Renal pelvis (tissue), 4 donors: ENCODE results near the gene BCL2. TPM values are rescaled to one million over a fixed set of nuclear protein-coding genes. Genes with fewer than 3 reads are reported as not detected.
A peak's percentile ranks its signal among the peaks of the same experiment; 100 is the strongest.

ENCODE experiments used
- DNase-seq: peaks from one replicate; pipeline ENCODE4 v3.0.0-alpha.2; 2013
- polyA plus RNA-seq, 3 donors: library from polyadenylated mRNA; unstranded; fragments of 120-200 nt; gene quantifications; one replicate each; pipeline ENCODE4 v1.2.1, GENCODE V29; 2013; ENCODE audit not compliant: insufficient read length in 3 of 3

BCL2 gene
- polyA plus RNA-seq, 3 donors: 19.8 to 26.3 (median 24.1) TPM

DNA sequence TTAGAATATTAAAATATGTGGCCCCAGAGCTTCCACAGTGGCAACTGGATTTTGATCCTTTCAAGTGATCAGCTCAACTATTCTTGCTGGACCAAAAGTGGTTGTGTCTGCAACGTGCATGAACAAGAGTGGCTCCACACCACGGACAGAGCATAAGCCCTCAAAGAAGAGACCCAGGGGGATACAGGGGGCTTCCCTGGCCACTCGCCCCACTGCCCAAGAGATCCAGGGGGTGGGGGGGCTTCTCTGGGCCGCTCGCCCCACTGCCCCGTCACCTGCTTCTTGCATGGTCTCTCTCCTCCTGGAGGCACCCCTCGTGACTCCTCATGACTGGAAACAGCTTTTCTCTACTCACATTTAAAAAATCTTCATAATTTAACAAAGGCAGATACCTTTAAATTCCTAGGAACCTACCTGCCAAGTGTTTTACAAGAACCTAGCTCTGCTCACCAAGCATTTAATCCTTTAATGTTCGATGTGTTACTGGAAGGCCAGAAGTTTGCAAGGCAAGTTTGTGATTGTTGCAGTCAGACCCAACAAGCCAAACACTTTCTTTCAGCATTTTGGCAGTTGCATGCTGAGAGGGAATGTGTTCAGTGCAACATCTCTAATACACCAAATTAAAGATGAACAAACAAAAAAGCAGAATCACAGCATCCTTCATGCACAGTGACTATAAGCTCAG lies 174.3 kb downstream of the BCL2 start:
- no peak for DNase-seq

DNA sequence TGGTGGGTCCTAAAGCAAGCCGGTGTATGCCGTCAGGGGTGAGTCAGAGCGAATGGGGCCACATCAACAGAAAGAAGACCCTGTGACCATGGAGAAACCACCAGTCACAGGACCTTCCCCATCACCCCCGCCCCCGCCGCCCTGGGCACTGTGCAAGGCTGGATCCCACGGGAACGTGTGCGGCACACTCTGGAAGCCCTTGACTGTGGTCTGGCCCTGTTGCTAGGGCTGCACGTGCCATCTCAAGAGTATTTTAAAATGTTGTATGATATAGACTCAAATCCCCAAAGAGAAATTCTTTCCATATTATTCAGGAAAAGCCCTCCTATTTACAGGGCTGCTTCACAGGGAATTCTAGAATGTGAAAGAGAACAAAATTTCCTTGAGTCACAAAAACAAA lies 174.8 kb downstream of the BCL2 start:
- DNase-seq: no peak

DNA sequence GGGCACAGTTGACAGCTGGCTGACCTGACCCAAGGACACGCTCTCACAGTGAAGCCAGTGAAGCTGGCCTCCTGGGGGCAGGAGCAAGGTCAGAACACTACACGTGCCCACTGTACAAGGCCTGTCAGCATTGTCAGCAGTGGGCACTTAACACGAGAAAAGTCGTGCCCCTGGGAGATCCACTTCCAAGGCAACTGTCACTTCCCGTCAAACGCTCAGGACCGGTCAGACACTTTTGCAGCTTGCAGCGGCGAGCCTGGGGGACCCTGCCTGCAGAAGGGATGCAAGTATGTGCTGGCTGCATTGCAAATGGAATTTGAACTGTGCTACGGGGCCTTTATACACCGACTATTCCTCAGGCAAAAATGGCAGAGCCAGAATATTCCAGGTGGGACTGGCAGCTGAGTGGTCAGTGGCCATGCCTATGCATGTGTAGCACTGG lies 176.2 kb downstream of the BCL2 start:
- DNase-seq: no peak

DNA sequence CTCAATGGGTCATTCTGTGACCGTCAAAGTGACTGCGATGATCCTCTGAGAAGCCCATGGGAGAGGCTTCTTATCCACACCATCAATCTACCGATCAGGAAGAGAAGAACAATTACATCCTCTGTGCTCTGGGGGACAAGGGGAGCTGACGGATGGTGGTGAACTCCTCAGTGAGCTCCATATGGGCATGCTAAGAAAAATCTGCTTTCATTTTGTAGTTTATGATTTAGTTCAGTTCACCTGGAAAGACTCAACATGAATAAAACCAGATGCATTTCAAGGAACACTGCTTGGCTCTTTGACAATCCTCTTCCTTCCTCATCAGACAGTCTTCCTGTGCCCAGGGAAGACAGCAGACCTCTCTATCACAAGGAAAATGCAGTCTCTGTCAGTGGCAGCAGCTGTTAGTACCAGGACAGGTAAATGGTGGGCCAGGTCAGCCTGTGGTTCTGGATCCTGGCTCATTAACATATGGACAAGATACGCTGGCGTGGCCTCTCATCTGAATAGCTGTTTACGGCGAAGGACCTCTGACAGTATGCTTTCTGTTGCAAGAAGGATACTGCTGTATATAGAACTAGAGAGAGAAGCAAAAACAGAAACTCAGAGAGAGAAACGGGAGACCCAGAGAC lies 176.9 kb downstream of the BCL2 start:
- no peak for DNase-seq

DNA sequence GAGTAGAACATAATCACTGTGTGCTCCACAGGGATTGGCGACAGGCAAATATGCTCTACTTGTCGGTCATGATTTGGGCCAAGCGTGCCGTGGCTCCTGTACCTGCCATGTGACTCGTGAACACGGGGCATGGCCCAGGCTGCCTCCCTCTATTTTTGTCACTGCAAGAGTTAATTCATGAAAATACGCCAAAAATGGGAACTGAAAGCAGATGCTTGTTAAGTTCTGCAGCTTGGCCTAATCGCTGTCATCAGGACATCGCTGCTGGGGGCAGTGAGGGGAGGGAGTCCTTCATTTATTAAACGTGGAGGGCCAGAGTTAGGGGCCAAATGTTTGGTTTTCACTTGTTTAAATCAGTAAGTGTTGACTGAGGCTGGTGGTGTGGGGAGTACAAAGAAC lies 177.8 kb downstream of the BCL2 start:
- no peak for DNase-seq

DNA sequence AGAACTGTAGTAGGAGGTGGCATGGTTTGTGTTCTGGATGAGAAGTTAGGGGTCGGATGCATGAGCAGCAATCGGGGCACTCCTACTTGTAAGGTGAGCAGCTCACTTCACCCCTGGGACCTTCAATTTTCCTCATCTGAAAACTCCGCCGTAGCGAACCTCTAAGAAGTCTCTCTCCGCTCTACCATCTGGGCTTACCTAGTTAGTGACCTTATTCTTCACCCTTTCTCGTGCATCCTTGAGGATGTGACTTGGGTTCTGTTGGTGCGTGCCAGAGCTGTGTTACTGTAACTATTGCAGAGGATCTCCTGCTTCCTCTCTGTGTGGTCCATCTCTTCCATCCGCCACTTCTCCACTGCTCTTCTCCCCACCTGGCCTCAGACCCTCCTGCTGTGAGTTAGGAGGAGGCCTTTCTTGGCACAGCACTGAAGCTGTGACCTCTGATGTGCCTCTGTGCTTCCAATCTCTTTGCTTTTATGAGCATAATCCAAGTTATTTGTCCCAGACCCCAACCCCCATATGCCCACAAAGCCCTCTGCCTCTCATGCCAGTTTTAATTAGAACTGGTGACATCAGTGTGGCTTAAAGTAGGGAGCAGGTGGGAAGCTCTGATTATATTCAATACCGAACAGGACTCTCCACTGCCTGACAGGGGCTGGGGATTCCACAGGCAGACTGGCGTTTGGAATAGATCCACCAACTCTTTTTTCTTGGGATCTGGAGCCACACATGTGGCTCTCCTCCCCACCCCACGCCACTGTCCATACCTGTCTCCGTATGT lies 178.4 kb downstream of the BCL2 start:
- no peak for DNase-seq

DNA sequence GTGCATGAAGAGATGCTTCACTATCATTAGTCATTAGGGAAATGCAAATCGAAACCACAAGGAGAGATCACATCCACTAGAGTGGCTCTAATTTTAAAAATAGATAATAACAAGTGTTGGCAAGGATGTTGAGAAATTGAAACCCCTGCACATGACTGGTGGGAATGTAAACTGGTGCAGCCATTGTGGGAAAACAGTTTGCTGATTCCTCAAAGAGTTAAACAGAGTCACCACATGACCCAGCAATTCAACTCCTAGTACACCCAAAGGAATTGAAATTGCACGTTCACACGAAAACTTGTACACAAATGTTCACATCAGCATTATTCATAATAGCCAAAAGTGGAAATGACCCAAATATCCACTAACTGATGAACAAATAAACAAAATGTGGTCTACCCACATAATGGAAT lies 179.5 kb downstream of the BCL2 start:
- no peak for DNase-seq

DNA sequence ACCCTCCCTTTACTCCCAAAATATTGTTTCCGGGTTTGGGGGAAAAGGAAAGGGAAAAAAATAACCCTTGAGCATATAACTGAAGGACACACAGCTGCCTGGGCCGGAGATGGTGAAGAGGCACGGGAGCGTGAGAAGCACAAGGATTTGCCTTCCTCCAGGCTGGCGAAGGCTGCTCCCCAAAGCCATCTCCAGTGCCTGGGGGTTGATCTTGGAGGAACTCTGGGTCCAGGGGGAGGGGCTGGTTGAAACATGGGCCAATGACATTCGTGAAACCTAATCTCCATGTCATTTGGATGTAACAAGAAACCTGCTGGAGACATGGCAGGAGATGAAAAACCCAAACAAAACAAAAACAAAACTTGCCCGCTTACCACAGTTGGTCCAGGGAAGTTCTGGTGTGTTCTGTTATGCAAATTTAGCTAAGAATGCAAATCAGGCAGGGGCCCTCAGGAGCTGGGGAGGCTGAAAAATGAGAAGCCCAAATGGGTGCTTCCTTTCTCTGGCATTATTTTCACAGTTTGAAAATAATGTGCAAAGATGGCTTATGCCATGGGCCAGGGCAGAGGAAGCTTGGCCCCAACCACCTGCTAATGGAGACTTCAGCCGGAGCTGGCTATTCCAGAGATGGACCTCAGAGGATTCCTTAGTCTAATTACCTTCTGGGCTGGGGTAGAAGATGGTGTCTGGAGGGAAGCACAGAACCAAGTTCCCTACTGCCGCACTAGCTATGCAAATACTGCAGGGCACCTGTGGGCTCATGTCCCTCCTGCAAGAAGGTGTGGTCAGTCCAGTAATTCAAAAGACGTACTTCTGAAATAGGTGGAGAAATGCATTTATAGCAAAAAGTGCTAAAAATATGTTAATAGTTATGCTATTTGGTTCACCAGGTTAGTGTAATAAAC lies 180.9 kb downstream of the BCL2 start:
- peak; percentile 48 for DNase-seq

DNA sequence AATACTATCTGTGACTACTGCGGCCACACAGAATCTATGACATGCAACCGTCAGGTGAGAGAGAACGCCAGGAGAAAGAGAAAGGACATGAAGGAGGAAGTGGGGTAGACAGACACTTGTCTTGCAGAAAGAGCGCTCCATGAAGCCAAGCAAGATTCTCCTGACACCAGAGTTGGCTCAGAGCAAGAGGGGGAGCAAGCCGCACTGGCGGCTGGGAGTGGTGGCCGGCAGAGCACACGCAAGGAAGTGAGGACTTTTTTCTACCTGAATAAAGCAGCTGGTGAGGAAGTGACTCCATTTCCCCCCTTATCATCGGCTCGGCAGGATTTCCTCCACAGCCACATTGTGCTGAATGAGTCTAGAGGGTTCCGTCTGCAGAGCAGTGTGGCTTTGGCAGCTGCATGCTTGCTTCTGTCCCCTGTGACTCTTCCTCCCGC lies 181.6 kb downstream of the BCL2 start:
- no peak for DNase-seq

DNA sequence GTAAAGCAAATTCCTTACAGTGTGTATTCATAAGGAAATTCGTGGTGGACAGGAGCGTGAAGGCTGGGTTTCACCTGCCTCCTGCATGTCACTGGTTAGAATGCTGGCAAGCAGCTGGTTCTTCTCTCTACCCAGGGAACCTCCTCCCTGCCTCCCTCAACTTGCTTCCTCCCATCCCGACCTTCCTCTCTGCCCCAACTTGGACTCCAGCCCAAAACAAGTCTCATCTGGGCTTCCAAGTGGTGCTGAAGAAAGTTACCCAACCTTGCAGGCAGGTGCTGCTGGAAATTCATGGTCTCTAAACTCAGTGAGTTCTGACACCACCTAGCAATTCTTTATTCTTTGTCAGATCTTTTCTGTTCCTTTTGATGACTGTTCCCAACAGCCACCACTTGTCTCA lies 184.5 kb downstream of the BCL2 start:
- DNase-seq: no peak

DNA sequence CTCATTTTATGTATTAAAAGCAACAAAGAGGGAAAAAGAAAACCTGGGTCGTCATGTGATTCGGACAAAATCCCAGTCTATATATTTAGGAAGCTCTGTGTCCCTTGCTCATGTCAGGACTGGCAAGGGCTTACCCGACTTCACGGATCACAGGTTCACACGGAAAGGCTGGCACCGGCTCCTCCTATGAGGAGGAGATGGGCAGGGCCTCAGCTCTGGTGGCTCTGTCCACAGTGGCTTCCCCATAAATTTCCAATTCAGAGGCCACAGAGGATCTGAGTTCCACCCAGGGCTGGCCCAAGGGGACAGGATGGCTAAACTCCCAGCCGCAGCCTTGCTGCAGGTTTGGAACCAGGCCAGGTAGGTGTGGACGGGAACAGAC lies 186.8 kb downstream of the BCL2 start:
- no peak for DNase-seq

DNA sequence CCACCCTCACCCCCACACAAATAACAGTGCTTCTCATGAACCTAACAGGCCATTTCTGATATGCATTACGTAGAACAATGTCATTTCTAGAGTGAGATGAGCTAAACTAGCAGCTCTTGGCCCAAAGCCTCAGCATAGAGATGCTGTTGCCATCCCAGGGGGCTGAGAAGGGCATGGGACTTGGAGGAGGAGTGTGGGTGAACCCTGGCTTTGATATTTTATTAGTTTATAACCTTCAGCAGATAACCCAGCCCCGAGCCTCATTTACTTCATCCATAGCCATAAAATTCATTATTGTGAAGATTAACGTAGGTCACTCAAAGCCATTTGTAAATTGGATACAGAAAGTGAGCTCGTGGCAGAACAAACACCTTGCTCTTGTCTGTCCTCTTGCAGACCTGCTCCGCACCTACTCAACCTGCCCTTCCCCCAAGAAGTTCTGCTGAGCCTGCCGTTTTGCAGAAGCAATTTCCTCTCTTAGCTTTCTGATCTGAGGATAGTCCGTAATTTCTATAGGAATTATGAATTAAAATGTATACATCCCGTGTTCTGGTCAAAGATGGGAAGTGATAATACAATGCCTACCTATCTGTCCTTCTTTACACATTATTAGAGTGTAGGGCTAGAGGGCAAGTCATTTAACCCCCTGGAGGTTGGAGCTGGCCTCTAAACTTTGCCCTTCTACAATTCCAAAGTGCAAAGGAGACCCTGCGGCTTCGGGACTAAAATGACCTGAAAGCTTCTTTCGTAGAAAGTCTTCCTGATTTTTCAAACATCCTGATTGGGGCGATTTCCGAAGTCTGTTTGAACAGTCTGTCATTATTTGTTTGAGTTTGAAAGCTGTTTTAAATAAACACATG lies 187.4 kb downstream of the BCL2 start:
- no peak for DNase-seq

DNA sequence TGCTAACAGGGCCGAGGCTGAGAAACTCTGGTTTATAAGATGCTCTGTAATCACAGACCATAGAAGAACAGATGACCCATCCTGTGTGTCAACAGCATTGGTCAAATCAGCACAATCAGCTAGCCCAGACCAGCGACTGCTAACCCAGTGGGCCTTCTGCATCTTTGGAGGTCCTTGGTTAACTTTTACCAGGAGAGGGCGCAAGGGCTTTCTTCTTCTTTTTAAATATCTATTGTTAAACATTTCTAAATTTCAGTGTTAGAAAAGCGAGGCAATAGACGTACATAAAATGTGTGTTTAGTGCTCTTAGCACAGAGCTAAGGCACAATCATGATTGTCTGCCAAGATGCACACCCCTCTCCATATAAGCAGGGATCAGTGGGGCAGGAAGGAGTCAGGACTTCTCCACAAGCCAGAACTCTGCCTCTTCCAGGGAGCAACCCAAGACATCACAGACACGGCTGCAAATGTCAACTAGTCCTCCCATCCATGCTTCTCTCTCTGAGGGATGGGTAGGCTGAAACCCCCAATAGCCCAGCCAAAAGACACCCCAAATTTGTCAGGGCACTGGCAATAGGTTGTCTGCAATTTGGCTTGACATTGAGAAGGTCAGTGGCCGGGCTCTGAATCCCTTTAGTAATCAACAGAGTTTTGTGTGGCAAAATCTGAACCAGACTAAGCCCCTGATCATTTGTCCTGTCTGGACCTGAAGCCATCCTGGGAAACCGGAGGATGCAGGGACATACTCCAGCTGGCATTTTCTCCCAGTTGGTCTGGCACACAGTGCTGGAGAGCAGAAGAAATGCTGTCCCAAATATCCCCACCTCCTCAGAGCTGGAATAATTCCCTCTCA lies 188.2 kb downstream of the BCL2 start:
- DNase-seq: peak; percentile 60

DNA sequence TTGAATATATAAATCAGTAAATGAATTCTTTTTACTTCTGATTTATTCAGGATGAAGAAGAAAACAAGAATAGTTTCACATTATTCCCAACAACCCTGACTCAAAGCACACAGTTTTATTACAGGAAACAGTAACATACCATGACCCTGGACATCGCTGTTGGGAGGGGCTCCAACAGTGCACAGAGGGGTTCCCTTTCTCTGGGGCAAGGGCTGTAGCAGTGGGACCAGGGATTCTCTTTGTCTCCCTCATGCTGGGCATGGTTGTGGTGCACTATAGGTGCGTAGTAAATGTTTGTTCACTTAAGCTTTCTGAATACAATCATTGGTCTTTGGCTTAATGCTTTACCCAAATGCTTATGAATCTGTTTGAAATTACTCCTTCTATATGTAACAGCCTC lies 189.4 kb downstream of the BCL2 start:
- no peak for DNase-seq

DNA sequence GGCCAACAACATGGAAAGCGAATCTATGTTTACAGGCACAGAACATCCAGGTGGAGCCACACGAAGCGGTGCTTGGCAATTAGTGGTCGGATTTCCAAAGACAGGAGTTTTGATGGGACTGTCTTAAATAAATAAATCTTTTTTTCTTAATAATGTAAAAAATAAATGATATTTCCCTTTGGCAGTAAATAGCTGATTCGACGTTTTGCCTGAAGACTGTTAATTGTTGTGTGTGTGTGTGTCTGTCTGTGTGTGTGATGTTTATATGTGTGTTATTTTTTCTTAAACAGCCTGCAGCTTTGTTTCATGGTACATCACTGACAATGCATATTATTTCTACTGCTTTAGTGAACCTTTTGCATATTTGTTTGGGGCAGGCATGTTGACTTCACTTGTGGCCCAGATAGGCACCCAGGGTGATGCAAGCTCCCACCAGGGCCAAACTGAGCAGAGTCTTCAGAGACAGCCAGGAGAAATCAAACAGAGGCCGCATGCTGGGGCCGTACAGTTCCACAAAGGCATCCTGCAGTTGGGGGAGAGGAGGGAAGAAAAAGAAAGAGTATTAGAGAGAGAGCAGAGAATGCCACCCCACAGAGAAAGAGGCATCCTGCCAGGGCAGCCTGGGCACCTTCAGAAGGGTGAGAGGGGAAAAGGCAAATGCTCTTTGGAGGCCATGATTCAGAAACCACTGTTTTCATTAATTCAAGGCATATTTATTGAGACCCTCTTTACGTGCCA lies 191.2 kb downstream of the BCL2 start:
- DNase-seq: no peak

DNA sequence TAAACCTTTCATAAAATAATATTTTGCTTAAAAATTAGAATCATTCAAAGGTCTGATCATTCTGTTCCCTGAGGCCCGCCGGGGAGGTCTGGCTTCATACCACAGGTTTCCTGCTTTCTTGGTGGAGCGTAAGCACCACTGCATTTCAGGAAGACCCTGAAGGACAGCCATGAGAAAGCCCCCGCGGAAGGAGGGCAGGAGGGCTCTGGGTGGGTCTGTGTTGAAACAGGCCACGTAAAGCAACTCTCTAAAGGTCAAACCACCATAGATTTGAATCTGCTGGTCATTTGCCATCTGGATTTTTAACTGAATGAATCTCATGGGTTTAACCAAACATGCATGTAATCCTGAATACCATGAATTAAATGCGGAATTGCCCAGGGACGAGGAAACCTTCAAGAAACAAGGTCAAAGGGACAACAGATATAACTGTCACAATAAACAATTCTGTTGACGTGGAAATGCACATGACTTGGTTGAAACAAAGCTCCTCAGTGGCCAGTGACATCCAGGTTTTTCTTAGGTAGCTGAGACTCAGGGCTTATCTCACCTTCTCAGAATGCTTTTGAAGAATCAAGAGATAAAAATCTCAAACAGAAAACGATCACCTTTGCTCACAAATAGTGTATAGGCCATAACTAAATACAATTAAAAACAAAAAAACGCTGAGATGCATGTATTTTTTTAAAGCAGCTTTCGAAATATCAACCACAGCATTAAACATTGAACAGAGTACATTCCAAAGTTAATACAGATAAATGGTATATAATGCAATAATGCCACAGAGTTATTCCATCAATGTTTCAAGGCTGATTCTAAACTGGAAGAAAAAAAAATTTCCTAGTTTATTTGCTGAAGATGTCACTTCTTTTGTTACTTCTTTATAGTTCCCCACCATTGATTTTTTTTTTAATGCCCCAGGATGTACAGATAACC lies 193.2 kb downstream of the BCL2 start:
- DNase-seq: no peak

DNA sequence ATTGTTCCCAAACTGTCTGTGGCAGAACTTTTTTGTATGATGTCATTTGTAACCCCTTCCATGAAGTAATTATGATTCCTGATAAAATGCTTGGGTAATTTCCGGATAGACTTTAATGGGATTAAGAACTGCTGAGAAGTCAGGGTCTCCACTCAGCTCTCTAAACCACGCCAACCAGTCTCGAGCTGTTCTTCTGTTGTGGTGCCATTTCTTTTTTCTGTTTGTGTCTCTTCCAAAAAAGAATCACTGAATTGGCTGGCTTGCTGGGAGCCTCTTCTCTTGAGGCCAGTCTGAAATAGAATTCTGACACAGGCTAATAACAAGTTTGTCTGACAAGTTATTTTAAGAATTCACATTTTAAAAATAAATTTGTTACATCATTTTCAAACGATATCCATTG lies 198.9 kb downstream of the BCL2 start:
- no peak for DNase-seq

DNA sequence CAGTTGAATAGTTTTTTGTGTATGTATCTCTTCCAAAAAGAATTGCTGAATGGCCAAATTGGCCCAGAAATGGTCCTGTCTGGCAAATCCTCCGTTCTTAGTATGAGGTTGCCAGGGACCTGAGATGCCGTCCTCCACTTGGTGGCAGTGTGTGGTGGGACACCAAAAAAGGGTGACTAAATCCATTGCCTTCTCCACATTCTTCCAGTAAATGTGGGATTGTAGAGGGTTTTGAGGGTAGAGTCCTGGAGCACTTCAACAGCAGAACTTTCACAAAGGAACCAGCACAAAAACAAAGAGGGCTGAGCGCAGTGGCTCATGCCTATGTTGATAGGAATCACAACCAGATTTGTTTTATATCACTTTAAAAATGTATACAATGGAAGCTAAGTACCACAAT lies 199.9 kb downstream of the BCL2 start:
- no peak for DNase-seq
